Testis (tissue), 3 donors: Measurements from ENCODE around the gene TMEM202. TPM values are rescaled to one million over a fixed set of nuclear protein-coding genes. Genes with fewer than 3 reads are reported as not detected.
"Not testable (repeated sequence)": the region's sequence is repeated elsewhere in the genome, so short reads cannot be mapped to it uniquely, and the experiment has no call there.

Experiments used
- DNase-seq: peaks from one replicate; pipeline ENCODE4 v3.0.0-alpha.2; 2019
- H3K27ac ChIP-seq, 2 donors: fragments of 200-600 bp; sonication (generic); one replicate each; pipeline ENCODE4 v1.5.1; 2019
- H3K27me3 ChIP-seq: fragments of 200-600 bp; sonication (generic); one replicate; pipeline ENCODE4 v1.5.1; 2019
- H3K36me3 ChIP-seq: fragments of 200-600 bp; sonication (generic); one replicate; pipeline ENCODE4 v1.5.1; 2017; ENCODE audit warnings: low read depth; ENCODE audit errors: missing control alignments
- H3K4me1 ChIP-seq: fragments of 200-600 bp; sonication (generic); one replicate; pipeline ENCODE4 v1.5.1; 2019
- H3K4me3 ChIP-seq, 2 donors: fragments of 200-600 bp; sonication (generic); one replicate each; pipeline ENCODE4 v1.5.1; 2017 to 2019
- H3K9me3 ChIP-seq: fragments of 200-600 bp; sonication (generic); one replicate; pipeline ENCODE4 v1.5.1; 2017
- POLR2A ChIP-seq: fragments of 450-650 bp; IDR thresholded peaks from one replicate; pipeline ENCODE4 v1.6.1; 2017; ENCODE audit warnings: antibody characterized with exemption, mild to moderate bottlenecking, moderate library complexity
- WGBS, 2 donors: methylation state at CpG; one replicate each; pipeline ENCODE4 v1.1.5; 2018; 5-methylcytosine and 5-hydroxymethylcytosine counted together
- intact Hi-C: fragments of 100-400 bp; cut with DNase I; formaldehyde crosslinking; loops from one replicate; pipeline ENCODE4 v1.15.1; 2023; ENCODE audit warnings: low total_unique reads
- polyA plus RNA-seq: library from polyadenylated mRNA; stranded (reverse); fragments of 350-450 nt; fragmentation: Illumina TruSeq; extraction: RNeasy Lipid Tissue Mini Kit (QIAGEN cat#74804); gene quantifications from one replicate; pipeline ENCODE4 v1.2.3, GENCODE V29; 2014; ENCODE audit warnings: low read depth, low replicate concordance; ENCODE audit not compliant: insufficient read depth
- total RNA-seq, 2 donors: library from RNA; depleted of rRNA; stranded (reverse); fragments of >200 nt; gene quantifications; one replicate each; pipeline ENCODE4 v1.2.3, GENCODE V29; 2016
- TF ChIP-seq, protein P1 (sequence below), 3 experiments: fragments of 450-650 bp in 2 of 3; fragments of 200-600 bp in 1 of 3; sonication (generic) in 1 of 3; IDR thresholded peaks; one replicate each; pipeline ENCODE4 v1.5.1; 2016 to 2019; ENCODE audit warnings: antibody characterized with exemption in 3 of 3, mild to moderate bottlenecking in 2 of 3, moderate library complexity in 1 of 3

Gene TMEM202
- total and polyA plus RNA-seq, 3 donors from 2014 or later: 3.5 to 52.1 (median 6.3) TPM

DNA sequence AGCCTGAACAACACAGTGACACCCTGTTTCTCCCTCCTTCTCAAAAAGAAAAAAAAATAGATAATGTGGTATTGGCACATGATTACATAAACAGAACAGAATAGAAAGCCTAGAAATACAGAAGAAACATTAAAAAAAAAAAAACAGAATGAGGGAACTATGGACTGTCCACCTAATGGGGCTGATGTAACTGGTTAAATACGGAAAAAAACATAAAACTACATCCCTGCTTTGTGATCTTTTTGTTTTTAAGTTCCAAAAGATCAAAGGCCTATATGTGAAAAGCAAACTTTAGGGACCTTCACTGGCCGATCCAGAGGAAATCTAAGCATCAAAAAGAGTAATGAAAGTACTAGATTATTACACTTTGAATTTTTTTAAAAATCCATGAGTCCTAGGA, 17.2 kb downstream of the TMEM202 start:
- Histone ChIP-seq H3K36me3 (no peaks in the 10 kb centered on the region), H3K9me3 (no peaks in the 10 kb centered on the region), H3K27ac (no peak overlapping the region), H3K4me3 (no peak overlapping the region), H3K27me3 (no peaks in the 10 kb centered on the region), H3K4me1 (no peaks in the 10 kb centered on the region)
- intact Hi-C loops: no loop called here
- TF ChIP-seq POLR2A: no peak
- TF ChIP-seq, protein P1, sequence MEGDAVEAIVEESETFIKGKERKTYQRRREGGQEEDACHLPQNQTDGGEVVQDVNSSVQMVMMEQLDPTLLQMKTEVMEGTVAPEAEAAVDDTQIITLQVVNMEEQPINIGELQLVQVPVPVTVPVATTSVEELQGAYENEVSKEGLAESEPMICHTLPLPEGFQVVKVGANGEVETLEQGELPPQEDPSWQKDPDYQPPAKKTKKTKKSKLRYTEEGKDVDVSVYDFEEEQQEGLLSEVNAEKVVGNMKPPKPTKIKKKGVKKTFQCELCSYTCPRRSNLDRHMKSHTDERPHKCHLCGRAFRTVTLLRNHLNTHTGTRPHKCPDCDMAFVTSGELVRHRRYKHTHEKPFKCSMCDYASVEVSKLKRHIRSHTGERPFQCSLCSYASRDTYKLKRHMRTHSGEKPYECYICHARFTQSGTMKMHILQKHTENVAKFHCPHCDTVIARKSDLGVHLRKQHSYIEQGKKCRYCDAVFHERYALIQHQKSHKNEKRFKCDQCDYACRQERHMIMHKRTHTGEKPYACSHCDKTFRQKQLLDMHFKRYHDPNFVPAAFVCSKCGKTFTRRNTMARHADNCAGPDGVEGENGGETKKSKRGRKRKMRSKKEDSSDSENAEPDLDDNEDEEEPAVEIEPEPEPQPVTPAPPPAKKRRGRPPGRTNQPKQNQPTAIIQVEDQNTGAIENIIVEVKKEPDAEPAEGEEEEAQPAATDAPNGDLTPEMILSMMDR (IDR thresholded peaks at IDR 0.05): no peak
- no peak for DNase-seq
- 69 to 75% methylated on average over 2 of the region's 2 CpGs for WGBS, 2 donors

DNA sequence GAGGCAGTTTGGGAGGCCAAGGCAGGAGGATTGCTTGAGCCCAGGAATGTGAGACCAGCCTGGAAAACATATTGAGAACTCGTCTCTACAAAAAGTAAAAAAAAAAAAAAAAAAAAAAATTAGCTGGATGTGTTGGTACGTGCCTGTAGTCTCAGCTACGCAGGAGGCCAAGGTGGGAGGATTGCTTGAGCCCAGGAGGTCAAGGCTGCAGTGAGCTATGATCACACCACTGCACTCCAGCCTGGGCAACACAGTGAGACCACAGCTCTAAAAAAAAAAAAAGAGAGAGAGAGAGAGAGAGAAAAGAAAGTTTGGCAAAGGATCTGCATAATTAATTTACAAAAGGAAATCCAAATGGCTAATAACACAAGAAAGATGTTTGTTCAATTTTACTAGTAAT, 21.7 kb downstream of the TMEM202 start:
- H3K4me1 ChIP-seq, DNase-seq, H3K4me3 ChIP-seq, H3K27me3 ChIP-seq, H3K9me3 ChIP-seq, intact Hi-C loops, H3K27ac ChIP-seq, H3K36me3 ChIP-seq: not testable (repeated sequence)
- 70 to 75% methylated on average over 3 of the region's 3 CpGs for WGBS, 2 donors

DNA sequence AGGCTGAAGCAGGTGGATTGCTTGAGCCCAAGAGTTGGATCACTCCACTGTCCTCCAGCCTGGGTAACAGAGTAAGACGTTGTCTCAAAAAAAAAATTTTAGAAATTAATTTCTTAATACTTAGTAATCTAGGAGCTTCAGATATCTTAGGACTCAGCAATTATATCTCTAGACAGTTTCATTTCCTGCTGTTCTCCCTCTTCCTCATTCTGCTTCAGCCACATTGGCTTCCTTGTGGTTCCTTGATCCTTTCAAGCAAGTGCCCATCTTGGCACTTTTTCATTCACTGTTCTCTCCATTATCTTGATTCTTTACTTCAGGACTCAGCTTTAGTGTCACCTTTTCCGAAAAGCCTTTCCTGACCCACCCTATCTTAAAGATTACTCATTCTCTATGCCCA, 22.5 kb downstream of the TMEM202 start:
- 61 to 79% methylated on average over 2 of the region's 2 CpGs for WGBS, 2 donors
- no peaks in the 10 kb centered on the region for H3K36me3 ChIP-seq
- no peak overlapping the region for H3K27ac ChIP-seq
- H3K4me1 ChIP-seq: no peaks in the 10 kb centered on the region
- H3K9me3 ChIP-seq: no peaks in the 10 kb centered on the region
- H3K4me3 ChIP-seq: no peak overlapping the region
- TF ChIP-seq, protein P1 (IDR thresholded peaks at IDR 0.05): no peak
- no peak for TF ChIP-seq POLR2A
- H3K27me3 ChIP-seq: no peaks in the 10 kb centered on the region
- intact Hi-C loops: no loop called here
- DNase-seq: no peak

DNA sequence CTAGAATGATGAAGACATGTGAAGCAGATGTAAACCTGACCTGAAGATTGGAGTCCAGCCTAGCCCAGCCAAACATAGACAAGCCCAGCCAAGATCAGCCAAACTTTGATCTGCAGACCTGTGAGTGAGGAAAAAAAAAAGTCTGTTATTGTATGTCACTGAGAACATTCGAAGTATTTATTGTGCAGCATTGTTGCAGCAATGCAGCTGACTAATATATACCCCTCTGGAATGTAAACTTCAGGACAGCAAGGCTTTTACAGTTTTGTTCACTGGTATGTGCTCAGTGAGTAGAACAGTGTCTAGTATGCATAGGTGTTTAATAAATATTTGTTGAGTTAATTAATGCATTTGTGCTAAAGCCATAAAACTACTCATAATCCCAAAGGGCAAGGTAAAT, 23.4 kb downstream of the TMEM202 start:
- H3K9me3 ChIP-seq: no peaks in the 10 kb centered on the region
- whole genome bisulfite sequencing, 2 donors: 74 to 79% methylated on average over 1 of the region's 1 CpG
- no peaks in the 10 kb centered on the region for H3K36me3 ChIP-seq
- H3K27me3 ChIP-seq: no peaks in the 10 kb centered on the region
- intact Hi-C loops: no loop called here
- no peak overlapping the region for H3K27ac ChIP-seq
- TF ChIP-seq POLR2A: no peak
- TF ChIP-seq, protein P1 (IDR thresholded peaks at IDR 0.05): no peak
- H3K4me3 ChIP-seq: no peak overlapping the region
- no peak for DNase-seq
- no peaks in the 10 kb centered on the region for H3K4me1 ChIP-seq

DNA sequence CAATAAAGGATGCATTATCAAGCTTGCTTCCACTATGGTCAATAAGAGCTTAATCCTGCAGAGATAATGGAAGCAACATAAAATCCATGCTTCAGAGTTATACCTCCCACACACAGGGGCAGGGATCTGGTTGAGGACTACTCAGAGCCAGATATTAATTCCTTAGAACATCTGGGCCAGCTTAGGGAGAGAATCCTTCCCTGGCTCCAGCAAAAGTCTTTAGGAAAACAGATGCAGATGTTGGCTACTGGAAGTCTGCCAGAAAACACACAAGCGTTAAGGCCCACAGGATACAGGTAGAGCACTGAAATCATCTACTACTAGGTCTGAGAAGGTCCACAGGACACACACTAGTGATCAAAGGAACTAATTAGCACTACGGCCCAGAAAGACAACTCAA, 25.2 kb downstream of the TMEM202 start:
- intact Hi-C loops: no loop called here
- no peak overlapping the region for H3K27ac ChIP-seq
- H3K4me1 ChIP-seq: no peaks in the 10 kb centered on the region
- no peaks in the 10 kb centered on the region for H3K27me3 ChIP-seq
- no peak for TF ChIP-seq POLR2A
- TF ChIP-seq, protein P1 (IDR thresholded peaks at IDR 0.05): no peak
- H3K9me3 ChIP-seq: no peaks in the 10 kb centered on the region
- H3K36me3 ChIP-seq: no peaks in the 10 kb centered on the region
- DNase-seq: no peak
- H3K4me3 ChIP-seq: no peak overlapping the region
- 49 to 52% methylated on average over 2 of the region's 2 CpGs for whole genome bisulfite sequencing, 2 donors
